HTR-8/SVneo (cell line): ENCODE measurements around the gene DUS2.
"Not testable (repeated sequence)": the region's sequence is repeated elsewhere in the genome, so short reads cannot be mapped to it uniquely, and the experiment has no call there.

Source experiments
- DNase-seq: peaks from one replicate; pipeline ENCODE4 v3.0.0; 2011; ENCODE audit warnings: low spot score, mixed read lengths; ENCODE audit not compliant: insufficient read length
- FAIRE-seq: peaks from 2 replicates; lab custom pipeline; 2011; peaks lifted over from hg19 to GRCh38; lab: Jason Lieb, UNC

The DUS2 gene

GRCh38 chr16:67998231-67998778 lies 24.8 kb upstream of the DUS2 start:
- not testable (repeated sequence) for DNase-seq, FAIRE-seq

GRCh38 chr16:67998779-67999688 lies 24.1 kb upstream of the DUS2 start, which contains the start of gene DPEP2:
TSS of gene DPEP2 (minus strand) at chr16:67999484. CDS start at chr16:67993212, 6,272 bp downstream.
- not testable (repeated sequence) for FAIRE-seq, DNase-seq

GRCh38 chr16:67999985-68000384 lies 23.1 kb upstream of the DUS2 start:
- DNase-seq (no peak), FAIRE-seq (no peak)

GRCh38 chr16:68000450-68000849 lies 22.6 kb upstream of the DUS2 start:
- DNase-seq, result no peak
- no peak for FAIRE-seq

- no peak for DNase-seq
- FAIRE-seq, result no peak
Measured at GRCh38 chr16:68003031-68003430, 20.1 kb upstream of the DUS2 start.

- FAIRE-seq, result no peak
- DNase-seq, result no peak
Measured at GRCh38 chr16:68005211-68005610, 17.9 kb upstream of the DUS2 start.

GRCh38 chr16:68005786-68006286 lies 17.2 kb upstream of the DUS2 start:
- no peak for FAIRE-seq

DNA sequence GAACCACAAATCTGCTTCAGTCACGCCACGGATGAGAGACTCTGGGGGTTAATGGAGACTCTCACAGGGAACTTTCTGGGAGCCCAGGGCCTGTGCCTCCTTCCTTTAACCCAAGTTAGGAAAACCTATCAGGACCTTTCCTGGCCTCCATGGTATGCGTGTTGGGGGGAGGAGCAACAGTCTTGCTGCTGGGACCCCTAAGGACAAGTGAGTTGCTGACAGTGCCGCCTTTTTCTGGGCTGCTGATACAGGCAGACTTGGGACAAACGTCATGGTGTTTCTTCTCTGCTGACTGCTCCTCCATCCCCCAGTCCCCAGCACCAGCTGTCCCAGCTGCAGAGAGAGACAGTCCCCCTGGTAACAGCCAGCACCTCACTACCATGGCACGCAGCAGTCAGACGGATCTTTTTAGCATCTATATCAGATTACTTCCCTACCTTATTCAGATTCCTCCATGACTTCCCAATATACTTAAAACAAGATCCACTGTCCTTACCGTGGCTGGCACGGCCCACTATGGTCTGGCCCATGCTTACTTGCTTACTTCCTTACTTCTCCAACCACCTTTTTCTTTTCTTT lies 13.8 kb upstream of the DUS2 start:
- FAIRE-seq (no peak), DNase-seq (no peak)

More at GRCh38 chr16:68005786-68006286, 17.2 kb upstream of the DUS2 start:
- no peak for DNase-seq

GRCh38 chr16:68009872-68010271 lies 13.2 kb upstream of the DUS2 start:
- FAIRE-seq, DNase-seq: not testable (repeated sequence)

DNA sequence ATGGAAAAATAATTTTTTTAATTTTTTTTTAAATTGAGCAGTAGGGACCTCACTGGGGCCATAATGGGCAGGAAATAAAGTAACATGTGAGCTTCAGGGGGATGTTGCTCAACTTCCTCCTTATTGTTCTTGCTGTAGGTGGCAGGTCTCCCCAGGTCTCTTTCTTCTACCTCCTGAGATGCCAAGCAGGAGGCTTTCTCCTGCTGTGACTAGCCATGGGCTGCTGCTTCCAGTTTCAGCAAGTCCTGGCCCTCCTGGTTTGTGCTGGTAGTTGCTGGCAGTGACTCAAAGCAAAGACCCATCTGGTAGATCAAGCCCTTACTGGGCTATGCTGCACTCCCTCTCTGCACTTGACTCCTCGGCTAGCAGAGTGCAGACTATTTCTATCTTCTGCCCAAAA lies 9.6 kb upstream of the DUS2 start:
- DNase-seq, result no peak
- FAIRE-seq, result no peak

DNA sequence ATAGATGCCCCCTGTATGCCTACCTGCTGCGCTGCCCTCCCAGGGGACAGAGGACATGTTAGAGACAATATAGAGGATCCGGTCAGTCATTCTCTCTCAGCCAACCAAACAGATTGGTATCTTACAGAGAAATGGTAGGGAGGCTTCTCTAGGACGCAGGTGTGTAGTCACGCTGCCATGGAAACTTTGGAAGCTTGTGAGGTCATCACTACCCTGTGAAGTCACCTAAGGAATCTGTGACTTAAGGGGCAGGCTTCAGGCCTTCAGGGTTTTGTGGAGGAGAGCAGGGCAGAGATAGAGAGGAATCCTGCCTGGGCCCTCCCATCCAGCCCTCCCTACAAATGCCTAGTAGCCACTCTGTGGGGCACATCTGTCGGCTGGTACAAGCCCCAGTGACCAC lies 7.4 kb upstream of the DUS2 start, which contains the start of gene DPEP2NB:
DPEP2NB (minus strand) TSS at position 231 of the 400 bp plus-strand sequence; CDS start at position 90, 141 bp downstream.
- DNase-seq (no peak), FAIRE-seq (no peak)

DNA sequence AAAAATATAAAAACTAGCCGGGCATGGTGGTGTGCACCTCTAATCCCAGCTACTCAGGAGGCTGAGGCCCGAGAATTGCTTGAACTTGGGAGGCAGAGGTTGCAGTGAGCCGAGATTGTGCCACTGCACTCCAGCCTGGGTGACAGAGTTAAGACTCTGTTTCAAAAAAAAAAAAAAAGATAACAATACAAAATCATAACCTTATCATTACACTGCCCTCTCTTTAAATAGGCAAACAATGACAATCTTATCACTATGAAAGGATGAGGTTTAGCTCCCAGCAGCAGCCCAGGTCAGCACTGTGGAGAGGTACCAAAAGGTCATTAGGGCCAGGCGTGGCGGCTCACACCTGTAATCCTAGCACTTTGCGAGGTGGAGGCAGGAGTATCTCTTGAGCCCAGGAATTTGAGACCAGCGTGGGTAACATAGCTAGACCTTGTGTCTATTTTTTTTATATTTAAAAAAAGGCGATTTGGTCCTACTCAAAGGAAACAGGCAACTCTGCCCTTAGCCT lies 3.9 kb upstream of the DUS2 start:
- DNase-seq (no peak), FAIRE-seq (no peak)

- DNase-seq (no peak), FAIRE-seq (no peak)
Measured at GRCh38 chr16:68021490-68021889, 1.6 kb upstream of the DUS2 start.

- DNase-seq, result no peak
- FAIRE-seq, result no peak
Measured at GRCh38 chr16:68022278-68022727, 781 bp upstream of the DUS2 start.

GRCh38 chr16:68028996-68029395 lies 5.9 kb downstream of the DUS2 start:
- DNase-seq (no peak), FAIRE-seq (no peak)

- not testable (repeated sequence) for DNase-seq, FAIRE-seq
Measured at GRCh38 chr16:68030108-68030507, 7.0 kb downstream of the DUS2 start.

DNA sequence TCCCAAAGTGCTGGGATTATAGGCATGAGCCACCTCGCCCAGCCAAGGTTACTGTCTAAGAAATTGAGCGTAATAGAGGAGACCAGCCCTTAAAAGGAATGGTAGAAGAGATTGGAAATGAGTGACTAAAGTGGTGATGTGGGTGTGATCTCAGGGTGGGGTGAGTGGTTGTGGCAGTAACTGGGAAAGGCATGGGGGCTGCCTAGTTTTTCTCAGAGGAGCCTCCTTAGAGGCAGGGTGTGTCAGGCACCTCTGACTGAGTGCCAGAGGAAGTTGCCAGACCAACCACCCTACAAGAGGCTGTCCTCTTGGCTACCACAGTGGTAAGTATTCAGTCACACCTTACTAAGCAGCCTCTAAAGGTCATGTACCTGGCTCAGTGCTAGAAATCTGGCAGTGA lies 8.9 kb downstream of the DUS2 start:
- FAIRE-seq (peak; percentile 26), DNase-seq (no peak)

DNA sequence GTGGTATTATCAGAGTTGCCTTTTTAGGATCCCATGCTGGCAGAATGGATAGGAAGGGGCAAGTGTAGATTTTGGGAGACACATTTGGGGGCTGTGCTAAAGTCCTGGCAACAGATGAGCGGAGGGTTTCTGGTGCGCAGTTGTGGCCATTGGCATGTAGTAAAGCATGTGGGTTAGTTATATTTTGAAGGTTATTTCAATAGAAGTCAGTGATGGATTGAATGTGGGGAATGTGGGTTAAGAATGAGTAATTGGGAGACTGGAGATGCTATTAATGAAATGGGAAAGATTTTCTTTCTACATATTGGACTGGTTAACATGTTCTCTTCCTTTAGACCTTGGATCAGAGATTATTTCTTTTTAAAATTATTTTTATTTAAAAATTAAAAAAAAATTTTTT lies 10.0 kb downstream of the DUS2 start:
- FAIRE-seq (no peak), DNase-seq (no peak)

DNA sequence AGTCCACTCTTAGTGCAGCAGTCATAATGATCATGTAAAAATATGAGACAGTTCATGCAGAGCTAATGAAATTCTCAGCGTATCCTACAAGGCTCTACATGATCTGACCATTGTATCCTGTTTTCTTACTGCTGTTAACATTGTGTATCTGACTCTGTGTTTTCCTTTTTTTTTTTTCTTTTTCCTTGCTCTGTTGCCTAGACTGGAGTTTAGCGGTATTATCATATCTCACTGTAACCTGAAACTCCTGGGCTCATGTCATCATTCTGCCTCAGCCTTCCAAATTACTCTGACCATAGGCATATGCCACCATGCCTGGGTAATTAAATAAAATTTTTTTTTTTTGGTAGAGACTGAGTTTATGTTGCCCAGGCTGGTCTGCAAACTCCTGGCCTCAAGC lies 12.1 kb downstream of the DUS2 start:
- FAIRE-seq, result peak; percentile 40
- no peak for DNase-seq

DNA sequence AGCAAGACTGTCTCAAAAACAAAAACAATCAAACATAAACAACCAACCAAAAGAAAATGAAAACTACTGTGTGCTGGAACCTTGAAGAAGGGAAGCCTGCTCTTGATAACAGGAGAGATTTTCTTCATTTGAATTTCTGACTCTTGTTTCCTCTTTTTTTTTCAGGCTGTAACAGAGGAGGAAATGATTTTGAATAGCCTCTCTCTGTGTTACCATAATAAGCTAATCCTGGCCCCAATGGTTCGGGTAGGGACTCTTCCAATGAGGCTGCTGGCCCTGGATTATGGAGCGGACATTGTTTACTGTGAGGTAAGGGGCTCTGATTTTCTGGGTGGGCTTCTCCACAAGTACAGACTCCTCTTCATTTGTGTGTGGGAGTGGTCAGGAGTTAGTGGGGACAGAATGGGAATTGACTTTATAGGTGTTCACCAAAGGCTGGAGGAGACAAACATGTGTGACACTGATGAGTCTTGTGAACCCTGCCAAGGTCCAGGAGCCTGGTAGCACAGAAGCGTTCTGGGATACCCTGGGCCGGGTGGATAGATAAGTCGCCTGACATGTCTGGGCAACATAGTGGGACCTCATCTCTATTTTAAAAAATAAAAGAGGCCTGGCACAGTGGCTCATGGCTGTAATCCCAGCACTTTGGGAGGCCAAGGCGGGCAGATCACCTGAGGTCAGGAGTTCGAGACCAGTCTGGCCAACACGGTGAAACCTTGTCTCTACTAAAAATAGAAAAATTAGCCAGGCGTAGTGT lies 14.9 kb downstream of the DUS2 start:
- DNase-seq (no peak), FAIRE-seq (no peak)
